Prostate gland (tissue), 2 donors: ENCODE data around the gene LACTBL1. TPM values are rescaled to one million over a fixed set of nuclear protein-coding genes. Genes with fewer than 3 reads are reported as not detected.

ENCODE experiments used
- DNase-seq: peaks from one replicate; pipeline ENCODE4 v3.0.0-alpha.2; 2019; ENCODE audit warnings: low spot score
- H3K27ac ChIP-seq, 2 donors: fragments of 200-600 bp; sonication (generic); 2 replicates each; pipeline ENCODE4 v1.5.1; 2017 to 2019
- H3K27me3 ChIP-seq: fragments of 200-600 bp; sonication (generic); replicated peaks from 2 replicates; pipeline ENCODE4 v1.5.1; 2019; ENCODE audit not compliant: insufficient read depth
- H3K36me3 ChIP-seq, 2 donors: fragments of 200-600 bp; sonication (generic); 1 replicate in 1 of 2; 2 replicates in 1 of 2; pipeline versions ENCODE4 v1.5.1 to v1.8.1; 2017 to 2019
- H3K4me1 ChIP-seq: fragments of 200-600 bp; sonication (generic); replicated peaks from 2 replicates; pipeline ENCODE4 v1.5.1; 2019
- H3K4me3 ChIP-seq, 2 donors: fragments of 200-600 bp; sonication (generic); 2 replicates each; pipeline ENCODE4 v1.5.1; 2017 to 2019
- H3K9me3 ChIP-seq: fragments of 200-600 bp; sonication (generic); 2 replicates; pipeline ENCODE4 v1.5.1; 2017
- CTCF ChIP-seq, 4 experiments: fragments of 200-600 bp in 2 of 4; fragments of 450-650 bp in 2 of 4; sonication (generic) in 2 of 4; IDR thresholded peaks; 1 replicate in 3 of 4; 2 replicates in 1 of 4; pipeline ENCODE4 v1.5.1; 2016 to 2019; ENCODE audit warnings: antibody characterized with exemption in 4 of 4, mild to moderate bottlenecking in 2 of 4, moderate library complexity in 2 of 4
- POLR2A ChIP-seq: fragments of 450-650 bp; IDR thresholded peaks from one replicate; pipeline ENCODE4 v1.6.1; 2016; ENCODE audit warnings: antibody characterized with exemption, mild to moderate bottlenecking
- POLR2AphosphoS5 ChIP-seq: sonication (generic); formaldehyde crosslinking; IDR thresholded peaks from one replicate; pipeline ENCODE4 v1.6.1; 2017; ENCODE audit warnings: antibody characterized with exemption
- WGBS: methylation state at CpG from one replicate; pipeline ENCODE4 v1.1.5; 2018; 5-methylcytosine and 5-hydroxymethylcytosine counted together
- intact Hi-C: fragments of 100-400 bp; cut with DNase I; formaldehyde crosslinking; loops from one replicate; pipeline ENCODE4 v1.14.2; 2022
- total RNA-seq, 2 donors: library from RNA; depleted of rRNA; stranded (reverse); fragments of >200 nt; gene quantifications; one replicate each; pipeline ENCODE4 v1.1.0, GENCODE V29; 2016

The LACTBL1 gene
- total RNA-seq, 2 donors from 2014 or later: not detected

GRCh38 chr1:22944346-22945055, 28.2 kb downstream of the LACTBL1 start:
- H3K27ac ChIP-seq: no peak overlapping the region
- H3K36me3 ChIP-seq: no peaks in the 10 kb centered on the region
- no peaks in the 10 kb centered on the region for H3K27me3 ChIP-seq
- H3K4me3 ChIP-seq: no peak overlapping the region
- no peaks in the 10 kb centered on the region for H3K4me1 ChIP-seq
- TF ChIP-seq CTCF (IDR thresholded peaks at IDR 0.05): no peak
- no peak for TF ChIP-seq POLR2AphosphoS5
- no peak for TF ChIP-seq POLR2A
- no peak for DNase-seq
- intact Hi-C loops: no loop called here
- 81% methylated on average over 4 of the region's 4 CpGs for WGBS
- H3K9me3 ChIP-seq: no peaks in the 10 kb centered on the region

GRCh38 chr1:22941257-22941656, 31.4 kb downstream of the LACTBL1 start:
- Histone ChIP-seq H3K4me3 (no peak overlapping the region), H3K27ac (no peak overlapping the region), H3K4me1 (no peaks in the 10 kb centered on the region), H3K27me3 (no peaks in the 10 kb centered on the region), H3K9me3 (no peaks in the 10 kb centered on the region), H3K36me3 (no peaks in the 10 kb centered on the region)
- WGBS: 63% methylated on average over 2 of the region's 2 CpGs
- TF ChIP-seq POLR2AphosphoS5 (no peak), POLR2A (no peak), CTCF (IDR thresholded peaks at IDR 0.05) (no peak)
- DNase-seq: no peak
- intact Hi-C loops: no loop called here

- H3K9me3 ChIP-seq: no peaks in the 10 kb centered on the region
- DNase-seq: no peak
- TF ChIP-seq CTCF (IDR thresholded peaks at IDR 0.05) (no peak), POLR2A (no peak), POLR2AphosphoS5 (no peak)
- no peak overlapping the region for H3K4me3 ChIP-seq
- WGBS: 65% methylated on average over 2 of the region's 2 CpGs
- no peaks in the 10 kb centered on the region for H3K36me3 ChIP-seq
- no peaks in the 10 kb centered on the region for H3K27me3 ChIP-seq
- intact Hi-C loops: no loop called here
- no peak overlapping the region for H3K27ac ChIP-seq
- H3K4me1 ChIP-seq: no peaks in the 10 kb centered on the region
Observed at GRCh38 chr1:22936681-22937080, 36.0 kb downstream of the LACTBL1 start.

GRCh38 chr1:22935433-22935832, 37.2 kb downstream of the LACTBL1 start:
- WGBS: 97% methylated on average over 3 of the region's 3 CpGs

More at GRCh38 chr1:22935433-22935832, 37.2 kb downstream of the LACTBL1 start:
- Histone ChIP-seq H3K27me3 (no peaks in the 10 kb centered on the region), H3K4me1 (no peaks in the 10 kb centered on the region), H3K27ac (no peak overlapping the region), H3K36me3 (no peaks in the 10 kb centered on the region), H3K9me3 (no peaks in the 10 kb centered on the region), H3K4me3 (no peak overlapping the region)
- DNase-seq: no peak
- TF ChIP-seq POLR2A: no peak
- no peak for TF ChIP-seq POLR2AphosphoS5
- TF ChIP-seq CTCF (IDR thresholded peaks at IDR 0.05): no peak
- intact Hi-C loops: no loop called here
